ENCODE measurements around the gene FGGY.

The FGGY gene

DNA sequence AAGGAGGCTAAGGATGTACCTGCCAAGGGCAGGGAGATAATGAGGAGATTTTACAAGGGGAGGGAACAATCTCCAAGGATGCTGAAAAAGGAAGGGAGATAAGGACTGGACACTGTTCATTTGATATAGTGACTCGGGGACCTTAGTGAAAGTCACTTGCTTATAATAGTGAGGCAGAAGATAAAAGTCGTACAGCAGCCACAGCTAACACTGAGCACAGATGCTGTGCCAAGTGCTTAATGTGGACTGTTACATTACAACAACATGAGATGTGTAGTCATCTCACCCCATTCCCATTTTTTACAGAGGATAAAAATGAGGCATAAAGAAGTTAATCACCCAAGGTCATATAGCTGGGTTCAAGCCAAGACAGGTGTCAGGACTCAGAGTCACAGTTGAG is 181.9 kb downstream of the FGGY start:
- DNase-seq (ENCODE audit: low read depth) = no peak
- TF ChIP-seq, protein P1, sequence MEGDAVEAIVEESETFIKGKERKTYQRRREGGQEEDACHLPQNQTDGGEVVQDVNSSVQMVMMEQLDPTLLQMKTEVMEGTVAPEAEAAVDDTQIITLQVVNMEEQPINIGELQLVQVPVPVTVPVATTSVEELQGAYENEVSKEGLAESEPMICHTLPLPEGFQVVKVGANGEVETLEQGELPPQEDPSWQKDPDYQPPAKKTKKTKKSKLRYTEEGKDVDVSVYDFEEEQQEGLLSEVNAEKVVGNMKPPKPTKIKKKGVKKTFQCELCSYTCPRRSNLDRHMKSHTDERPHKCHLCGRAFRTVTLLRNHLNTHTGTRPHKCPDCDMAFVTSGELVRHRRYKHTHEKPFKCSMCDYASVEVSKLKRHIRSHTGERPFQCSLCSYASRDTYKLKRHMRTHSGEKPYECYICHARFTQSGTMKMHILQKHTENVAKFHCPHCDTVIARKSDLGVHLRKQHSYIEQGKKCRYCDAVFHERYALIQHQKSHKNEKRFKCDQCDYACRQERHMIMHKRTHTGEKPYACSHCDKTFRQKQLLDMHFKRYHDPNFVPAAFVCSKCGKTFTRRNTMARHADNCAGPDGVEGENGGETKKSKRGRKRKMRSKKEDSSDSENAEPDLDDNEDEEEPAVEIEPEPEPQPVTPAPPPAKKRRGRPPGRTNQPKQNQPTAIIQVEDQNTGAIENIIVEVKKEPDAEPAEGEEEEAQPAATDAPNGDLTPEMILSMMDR (conservative IDR thresholded peaks at IDR 0.05; ENCODE audit: low read depth, low read length) = no peak
- H3K4me3 ChIP-seq (ENCODE audit: low read length) = no peak overlapping the region

DNA sequence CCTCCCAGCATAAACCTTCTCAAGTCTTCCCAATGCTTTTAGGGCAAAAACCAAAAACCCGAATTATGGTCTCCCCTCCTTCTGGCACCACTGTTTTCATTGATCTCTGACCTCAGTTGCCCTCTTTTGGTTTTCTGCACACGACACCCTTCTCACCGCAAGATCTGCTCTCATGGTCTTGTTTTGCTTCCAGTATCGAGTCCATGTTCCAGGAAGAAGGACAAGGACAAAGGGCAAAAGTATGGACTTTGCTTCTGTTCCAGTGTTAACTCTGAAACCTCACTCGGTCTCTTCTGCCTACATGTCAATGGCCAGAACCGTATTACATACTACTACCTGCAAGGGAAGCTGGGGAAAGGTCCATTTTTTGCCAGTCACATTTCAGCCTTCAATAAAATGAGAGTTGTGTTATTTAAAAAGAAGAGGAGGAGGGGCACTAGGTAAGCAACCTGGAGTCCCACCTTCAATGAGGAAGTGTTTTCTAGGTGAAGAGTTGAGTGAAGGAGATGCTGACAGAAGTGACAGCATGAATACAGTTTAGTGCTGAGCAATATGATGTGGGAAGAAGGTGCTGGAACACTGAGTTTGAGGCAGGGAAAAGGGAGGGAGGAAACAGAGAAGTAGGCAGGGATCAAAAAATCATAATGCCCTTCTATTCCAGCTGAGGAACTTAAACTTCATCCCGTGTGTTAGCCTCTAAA is 183.4 kb downstream of the FGGY start:
- TF ChIP-seq, protein P1 (conservative IDR thresholded peaks at IDR 0.05; ENCODE audit: low read depth, low read length) = no peak
- no peak overlapping the region for H3K4me3 ChIP-seq (ENCODE audit: low read length)
- DNase-seq (ENCODE audit: low read depth) = no peak

DNA sequence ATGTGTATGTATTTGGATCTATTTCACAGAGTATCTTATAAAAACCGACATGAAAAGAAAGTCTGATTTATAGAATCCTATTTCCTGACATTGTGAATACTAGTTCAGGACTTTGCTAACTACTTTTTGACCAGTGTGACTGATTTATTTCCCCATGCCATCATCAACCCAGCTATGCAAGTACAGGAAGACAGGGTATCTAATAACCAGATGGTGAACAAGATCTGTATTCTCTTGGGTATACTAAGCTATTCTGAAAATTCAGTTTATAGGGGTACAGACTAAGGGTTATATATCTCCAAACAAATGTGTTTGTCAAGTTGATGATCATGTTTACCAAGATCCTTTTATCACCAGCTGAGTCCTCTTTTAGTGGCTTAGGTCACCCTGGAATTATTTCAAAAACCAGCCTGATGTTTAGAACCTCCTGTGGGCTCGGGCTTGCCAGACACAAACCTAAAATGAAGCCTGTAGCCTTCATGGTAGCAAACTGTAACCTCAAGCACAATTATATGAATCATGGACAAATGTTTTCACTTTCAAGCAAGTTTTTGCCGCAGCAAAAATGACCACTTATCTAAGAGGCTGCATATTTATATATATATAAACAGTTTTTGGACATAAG is 185.1 kb downstream of the FGGY start:
- TF ChIP-seq, protein P1 (conservative IDR thresholded peaks at IDR 0.05; ENCODE audit: low read depth, low read length) = no peak
- no peak for DNase-seq (ENCODE audit: low read depth)
- no peak overlapping the region for H3K4me3 ChIP-seq (ENCODE audit: low read length)

DNA sequence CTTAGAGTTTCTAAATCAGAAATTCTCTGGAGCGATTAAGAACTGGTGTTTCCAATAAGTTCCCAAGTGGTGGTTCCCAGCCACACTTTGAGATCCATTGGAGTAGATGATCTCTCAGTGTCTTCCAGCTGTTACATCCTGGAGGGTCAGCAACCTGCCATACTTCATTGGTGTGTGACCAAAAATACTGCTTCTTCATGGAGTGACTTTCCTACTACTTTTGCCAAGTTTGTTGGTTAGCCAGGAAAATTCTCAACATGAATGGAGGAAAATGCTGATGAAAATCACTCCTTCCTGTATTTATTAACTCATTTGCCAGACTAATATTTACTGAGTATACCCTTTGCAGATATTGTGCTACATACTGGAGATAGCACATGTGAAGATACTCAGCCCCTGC is 186.1 kb downstream of the FGGY start:
- H3K4me3 ChIP-seq (ENCODE audit: low read length) = no peak overlapping the region
- no peak for DNase-seq (ENCODE audit: low read depth)
- TF ChIP-seq, protein P1 (conservative IDR thresholded peaks at IDR 0.05; ENCODE audit: low read depth, low read length) = no peak

DNA sequence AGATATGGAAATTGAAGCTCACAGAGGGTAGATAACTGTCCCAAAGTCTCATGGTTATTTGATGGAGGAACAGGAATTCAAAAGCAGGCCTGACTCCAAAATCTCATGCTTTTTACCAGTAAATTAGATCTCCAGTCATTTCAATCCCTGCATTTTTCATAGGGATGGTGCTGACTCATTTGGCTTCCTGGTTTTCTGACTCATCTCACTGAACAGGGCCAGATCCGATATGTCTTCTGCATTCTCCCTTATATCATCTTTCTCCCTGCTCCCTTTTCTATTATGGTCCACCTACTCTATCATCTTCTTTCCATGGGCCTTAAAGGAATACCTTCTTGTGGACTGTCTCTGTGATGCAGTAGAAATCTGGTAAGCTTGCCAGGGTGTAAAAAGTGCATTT is 187.2 kb downstream of the FGGY start:
- H3K4me3 ChIP-seq (ENCODE audit: low read length) = no peak overlapping the region
- no peak for DNase-seq (ENCODE audit: low read depth)
- TF ChIP-seq, protein P1 (conservative IDR thresholded peaks at IDR 0.05; ENCODE audit: low read depth, low read length) = no peak

DNA sequence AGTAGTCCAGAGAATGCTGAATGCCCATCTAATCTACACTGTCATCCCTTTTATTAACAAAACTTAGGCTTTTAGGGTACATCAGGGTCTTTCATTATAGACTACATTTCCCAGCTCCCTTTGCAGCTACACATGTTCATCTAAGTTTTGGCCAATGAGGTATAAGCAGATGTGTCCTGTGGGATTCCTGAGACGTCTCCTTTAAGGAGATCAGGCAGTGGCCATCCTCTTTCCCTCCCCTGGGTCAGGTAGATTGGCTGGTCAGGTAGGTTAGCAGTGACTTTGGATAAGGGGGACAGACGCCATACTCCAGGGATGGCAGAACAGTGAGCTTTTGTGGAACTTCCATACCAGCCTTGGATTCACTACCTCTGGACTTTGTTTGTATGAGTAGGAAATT is 188.3 kb downstream of the FGGY start:
- no peak overlapping the region for H3K4me3 ChIP-seq (ENCODE audit: low read length)
- TF ChIP-seq, protein P1 (conservative IDR thresholded peaks at IDR 0.05; ENCODE audit: low read depth, low read length) = no peak
- no peak for DNase-seq (ENCODE audit: low read depth)

DNA sequence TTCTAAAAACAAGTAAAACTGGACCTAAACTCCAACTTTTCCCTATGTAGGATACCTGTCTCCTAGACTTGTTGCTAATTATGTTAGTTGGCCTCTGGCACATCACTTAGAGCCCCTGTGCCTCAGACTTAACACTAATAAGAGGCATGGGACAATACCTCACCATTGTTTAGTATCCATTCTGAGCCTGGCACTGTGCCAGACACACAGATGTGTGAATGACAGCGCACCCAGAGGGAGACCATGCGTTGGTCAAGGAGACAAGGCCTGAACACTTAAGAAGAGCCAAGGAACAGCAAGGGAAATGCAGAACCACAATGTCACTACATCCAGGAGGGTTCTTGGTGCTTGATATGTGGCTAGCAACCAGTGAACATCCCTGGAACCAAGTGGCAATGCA is 189.1 kb downstream of the FGGY start:
- H3K4me3 ChIP-seq (ENCODE audit: low read length) = no peak overlapping the region
- TF ChIP-seq, protein P1 (conservative IDR thresholded peaks at IDR 0.05; ENCODE audit: low read depth, low read length) = no peak
- DNase-seq (ENCODE audit: low read depth) = no peak

All from retinal pigment epithelial cell (primary cell).